WTC11 (cell line): ENCODE results near the gene SLC25A24.
"Not testable (repeated sequence)": the region's sequence is repeated elsewhere in the genome, so short reads cannot be mapped to it uniquely, and the experiment has no call there.

Source experiments
- AFF4 ChIP-seq: sonication (generic); formaldehyde crosslinking; IDR thresholded peaks from 2 replicates; pipeline ENCODE4 v1.8.1; 2023; ENCODE audit warnings: mild to moderate bottlenecking, missing genetic modification reagents, borderline replicate concordance
- CTCF ChIP-seq: fragments of 200-600 bp; IDR thresholded peaks from 2 replicates; pipeline ENCODE4 v1.8.0; 2022; ENCODE audit warnings: antibody characterized with exemption
- E2F4 ChIP-seq: sonication (generic); formaldehyde crosslinking; IDR thresholded peaks from 2 replicates; pipeline ENCODE4 v1.8.1; 2022; ENCODE audit warnings: low read depth, mild to moderate bottlenecking, moderate library complexity, missing genetic modification reagents, borderline replicate concordance
- ETV6 ChIP-seq: sonication (generic); formaldehyde crosslinking; IDR thresholded peaks from 2 replicates; pipeline ENCODE4 v1.8.1; 2022; ENCODE audit warnings: mild to moderate bottlenecking, missing genetic modification reagents
- FOXP4 ChIP-seq: sonication (generic); formaldehyde crosslinking; IDR thresholded peaks from 2 replicates; pipeline ENCODE4 v1.8.0; 2022; ENCODE audit warnings: mild to moderate bottlenecking, missing genetic modification reagents
- KAT7 ChIP-seq: sonication (generic); formaldehyde crosslinking; IDR thresholded peaks from 2 replicates; pipeline ENCODE4 v1.8.1; 2023; ENCODE audit warnings: missing genetic modification reagents, mild to moderate bottlenecking, borderline replicate concordance
- MAX ChIP-seq: sonication (generic); formaldehyde crosslinking; IDR thresholded peaks from 2 replicates; pipeline ENCODE4 v1.8.0; 2022; ENCODE audit warnings: mild to moderate bottlenecking, missing genetic modification reagents
- NFYB ChIP-seq: sonication (generic); formaldehyde crosslinking; conservative IDR thresholded peaks from 2 replicates; pipeline ENCODE4 v1.8.0; 2022; ENCODE audit warnings: low read depth, missing genetic modification reagents
- SP1 ChIP-seq: sonication (generic); formaldehyde crosslinking; conservative IDR thresholded peaks from 2 replicates; pipeline ENCODE4 v1.8.1; 2022; ENCODE audit warnings: missing genetic modification reagents
- ZNF138 ChIP-seq: sonication (generic); formaldehyde crosslinking; conservative IDR thresholded peaks from 2 replicates; pipeline ENCODE4 v1.8.1; 2022; ENCODE audit warnings: mild to moderate bottlenecking, moderate library complexity, missing genetic modification reagents
- ZNF416 ChIP-seq: fragments of 250-450 bp; sonication (Bioruptor Pico); IDR thresholded peaks from 2 replicates; pipeline ENCODE4 v1.9.0; 2021; ENCODE audit warnings: mild to moderate bottlenecking, inconsistent platforms

- not testable (repeated sequence) for TF ChIP-seq CTCF; SP1 (CRISPR knock-in tag); E2F4 (CRISPR knock-in tag); ZNF416 (CRISPR knock-in tag); AFF4 (CRISPR knock-in tag); NFYB; ETV6 (CRISPR knock-in tag); FOXP4 (CRISPR knock-in tag); KAT7 (CRISPR knock-in tag); ZNF138 (CRISPR knock-in tag); MAX
Observed at GRCh38 chr1:108132367-108132766, 67.8 kb downstream of the SLC25A24 start.
